K562 (cell line): ENCODE measurements around the gene STRADB.

Source experiments
- NFYB ChIP-seq: IDR thresholded peaks from 2 replicates; pipeline ENCODE4 v1.6.1; 2011; ENCODE audit warnings: mild to moderate bottlenecking, moderate library complexity; ENCODE audit not compliant: insufficient read length; ENCODE audit errors: extremely low read depth
- POLR2AphosphoS5 ChIP-seq: IDR thresholded peaks from 2 replicates; pipeline ENCODE4 v1.6.1; 2011; ENCODE audit warnings: mild to moderate bottlenecking, low read depth, low read length, moderate library complexity; ENCODE audit not compliant: control insufficient read depth, insufficient read depth

DNA sequence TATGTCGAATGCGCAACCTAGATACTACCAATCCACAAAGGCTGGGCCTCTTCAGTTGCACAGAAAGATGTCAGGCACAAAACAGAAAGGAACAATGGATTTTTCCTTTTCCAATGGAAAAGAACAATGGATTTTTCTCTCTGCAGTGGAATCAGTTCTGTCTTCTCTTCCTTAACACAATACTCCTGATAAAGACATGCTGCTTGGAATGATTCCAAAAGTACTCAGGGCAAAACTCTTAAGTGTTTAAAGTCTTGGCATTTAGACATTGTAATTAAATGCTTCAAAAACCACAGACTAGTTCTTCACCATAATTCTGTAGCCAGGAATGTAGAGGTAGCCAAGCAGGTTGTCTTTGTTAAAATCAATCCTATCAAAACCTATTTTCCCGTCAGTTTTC is 47.7 kb upstream of the STRADB start:
- TF ChIP-seq NFYB (no peak), POLR2AphosphoS5 (no peak)
